Activated CD4-positive, alpha-beta T cell treated with anti-CD3 and anti-CD28 coated beads, Interleukin-2, amount 50 U/mL, for 48 hours (primary cell): Measurements from ENCODE around the gene TPP2.

ENCODE experiments used
- DNase-seq, 2 experiments: peaks; one replicate each; pipeline ENCODE4 v3.0.0-alpha.2; 2020

Gene TPP2

DNA sequence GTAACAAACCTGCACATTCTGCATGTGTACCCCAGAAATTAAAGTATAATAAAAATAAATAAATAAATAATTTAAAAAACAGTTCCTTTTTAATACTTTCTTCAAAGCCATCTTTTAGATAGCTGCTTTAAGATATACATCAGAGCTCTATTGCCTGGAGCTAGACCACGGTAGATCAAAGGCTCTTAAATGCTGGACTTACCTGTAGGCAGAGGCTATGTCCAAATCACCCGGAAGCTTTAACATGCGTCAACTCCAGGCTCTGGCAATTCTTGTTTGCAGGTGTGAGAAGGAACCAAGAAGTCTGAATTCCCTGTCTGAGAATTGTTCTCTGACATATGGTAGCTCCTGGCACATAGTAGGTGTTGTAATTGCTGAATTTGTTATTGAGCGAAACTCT is 99.7 kb downstream of the TPP2 start:
- DNase-seq: no peak

DNA sequence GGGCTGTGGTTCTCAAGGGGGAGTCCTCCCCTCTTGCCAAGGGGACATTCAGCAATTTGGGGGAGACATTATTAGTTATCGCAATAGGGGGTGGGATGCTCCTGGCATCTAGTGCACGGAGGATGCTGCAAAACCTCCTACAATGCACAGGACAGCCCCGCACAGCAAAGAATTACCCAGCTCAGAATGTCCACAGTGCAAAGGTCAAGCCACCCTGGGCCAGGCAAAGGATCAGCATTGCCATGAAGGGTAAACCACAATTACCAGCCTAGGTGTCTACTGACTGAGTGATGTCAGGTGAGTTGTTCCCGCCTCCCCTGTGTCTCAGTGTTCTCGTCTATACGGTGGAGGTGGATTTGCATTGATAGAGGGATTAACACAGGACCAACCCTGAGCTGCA is 100.5 kb downstream of the TPP2 start:
- no peak for DNase-seq

DNA sequence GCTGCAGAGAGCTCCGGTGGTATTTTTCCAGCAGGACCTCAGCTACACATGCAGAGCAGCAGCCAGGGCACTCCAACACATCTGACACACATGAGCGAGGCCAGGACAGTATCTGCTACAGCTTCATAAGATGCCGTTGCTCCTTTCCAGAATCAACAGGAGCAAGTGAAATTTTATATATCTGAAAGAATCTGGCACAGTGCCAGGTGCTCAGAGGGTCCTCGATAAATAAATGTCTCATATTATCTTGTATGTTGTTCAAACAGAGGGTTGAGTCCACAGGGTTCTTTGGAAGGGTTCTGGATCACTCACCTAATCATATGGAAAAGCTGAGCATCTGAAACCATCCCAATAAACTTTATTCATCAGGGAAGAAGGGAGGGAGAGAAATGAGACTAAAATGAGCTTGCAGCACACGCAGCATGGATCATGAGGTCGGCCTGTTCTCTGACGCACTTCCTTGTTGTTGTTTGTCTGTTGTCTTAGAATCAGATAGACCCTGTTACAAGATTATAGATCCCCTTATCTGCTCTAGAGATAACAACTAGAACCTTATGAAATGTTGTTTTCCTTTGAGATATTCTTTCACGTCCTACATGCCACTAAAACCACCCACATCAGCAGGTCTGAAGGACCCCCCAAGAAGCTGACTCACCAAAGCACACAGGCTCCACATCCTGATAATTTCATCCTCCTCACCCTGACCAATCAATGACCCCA is 101.3 kb downstream of the TPP2 start:
- no peak for DNase-seq

DNA sequence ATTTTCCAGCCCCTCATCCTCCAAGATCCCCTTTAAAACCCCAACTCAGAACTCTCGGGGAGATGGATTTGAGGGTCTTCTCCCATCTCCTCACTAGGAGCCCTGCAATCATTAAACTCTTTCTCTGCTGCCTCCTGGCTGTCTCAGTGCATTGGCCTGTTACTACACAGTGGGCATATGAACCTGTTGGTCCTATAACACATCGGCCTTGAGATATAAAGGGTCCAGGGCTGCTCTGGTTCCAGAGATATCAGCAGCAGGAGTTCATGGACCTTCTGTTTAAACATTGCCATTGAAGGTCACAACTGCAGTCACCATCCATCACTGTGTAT is 101.8 kb downstream of the TPP2 start:
- no peak for DNase-seq

DNA sequence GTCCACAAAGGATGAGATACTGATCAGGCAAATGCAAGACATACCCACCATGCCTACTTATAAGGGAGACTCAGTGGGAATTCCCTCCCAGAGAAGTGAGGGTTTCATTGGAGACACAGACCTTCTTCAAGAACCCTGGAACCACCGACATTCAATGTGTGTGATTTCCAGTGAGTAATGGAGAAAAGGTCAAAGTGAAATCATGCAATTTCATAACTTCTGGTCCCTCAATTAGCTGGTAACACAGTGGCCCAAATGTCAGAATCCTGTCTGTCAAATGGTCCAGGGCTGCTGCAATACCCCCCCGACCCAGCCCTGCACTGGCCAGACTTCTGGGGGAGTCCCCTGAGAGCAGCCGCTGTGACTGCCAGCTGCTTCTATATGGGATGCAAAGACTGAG is 102.7 kb downstream of the TPP2 start:
- DNase-seq: no peak

DNA sequence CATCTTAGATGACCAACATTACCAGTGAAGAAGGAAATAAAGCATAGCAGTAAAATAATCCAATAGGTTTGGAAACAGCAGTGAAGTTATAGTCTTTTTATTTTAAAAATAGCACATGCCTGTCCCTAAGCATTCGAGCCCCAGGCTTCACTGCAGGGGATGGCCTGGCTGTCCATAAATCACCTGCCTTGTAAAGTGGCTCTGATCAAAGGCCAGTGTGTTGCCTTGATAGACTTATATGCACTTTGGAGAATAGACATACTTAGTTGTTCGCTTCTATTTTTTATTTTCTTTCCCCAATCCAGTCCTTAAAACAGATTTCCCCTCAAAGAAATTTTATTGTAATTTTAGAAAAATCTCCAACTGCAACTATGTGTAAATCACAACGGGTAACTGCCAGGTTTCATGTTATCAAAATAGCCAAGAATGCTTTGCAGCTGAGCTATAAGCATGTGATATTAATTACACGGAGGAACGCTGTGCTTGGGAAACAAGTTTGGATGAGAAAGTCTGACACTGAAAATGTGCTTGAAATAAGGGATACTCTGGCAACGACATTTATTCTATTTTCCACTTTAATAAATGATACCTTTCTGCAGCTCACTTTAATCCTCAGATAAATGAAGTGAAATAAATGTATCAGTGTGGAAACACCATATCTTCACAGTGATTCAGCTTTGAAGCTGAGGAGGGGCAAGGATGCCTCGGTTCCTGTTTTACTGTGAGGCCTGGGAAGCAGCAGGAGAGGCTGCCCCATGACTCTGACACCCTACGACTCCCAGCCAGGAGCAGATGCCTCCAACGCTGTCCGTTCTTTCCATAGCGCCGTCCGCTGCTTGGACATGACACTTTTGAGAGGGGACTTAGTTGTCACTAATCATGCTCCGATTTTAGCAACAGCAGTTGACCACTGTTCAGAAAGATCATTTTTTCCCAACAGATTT is 103.6 kb downstream of the TPP2 start:
- DNase-seq: no peak

DNA sequence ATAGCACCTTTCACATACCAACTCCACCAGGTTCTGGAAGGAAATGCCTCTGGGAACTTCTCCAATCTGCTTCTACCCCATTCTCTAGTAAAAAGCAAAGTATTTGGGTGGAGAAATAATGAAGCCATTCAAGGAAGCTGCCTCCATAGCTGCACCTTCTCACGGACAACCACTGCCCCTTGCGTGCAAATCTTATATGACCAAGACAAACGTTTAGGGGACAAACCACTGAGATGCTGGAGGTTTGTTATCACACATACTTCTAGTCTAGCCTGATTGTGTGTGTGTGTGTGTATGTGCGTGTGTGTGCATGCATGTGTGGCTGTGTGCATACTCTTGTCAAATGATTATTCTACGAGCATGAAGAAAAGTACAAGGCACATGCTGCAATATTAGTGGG is 104.5 kb downstream of the TPP2 start:
- no peak for DNase-seq

DNA sequence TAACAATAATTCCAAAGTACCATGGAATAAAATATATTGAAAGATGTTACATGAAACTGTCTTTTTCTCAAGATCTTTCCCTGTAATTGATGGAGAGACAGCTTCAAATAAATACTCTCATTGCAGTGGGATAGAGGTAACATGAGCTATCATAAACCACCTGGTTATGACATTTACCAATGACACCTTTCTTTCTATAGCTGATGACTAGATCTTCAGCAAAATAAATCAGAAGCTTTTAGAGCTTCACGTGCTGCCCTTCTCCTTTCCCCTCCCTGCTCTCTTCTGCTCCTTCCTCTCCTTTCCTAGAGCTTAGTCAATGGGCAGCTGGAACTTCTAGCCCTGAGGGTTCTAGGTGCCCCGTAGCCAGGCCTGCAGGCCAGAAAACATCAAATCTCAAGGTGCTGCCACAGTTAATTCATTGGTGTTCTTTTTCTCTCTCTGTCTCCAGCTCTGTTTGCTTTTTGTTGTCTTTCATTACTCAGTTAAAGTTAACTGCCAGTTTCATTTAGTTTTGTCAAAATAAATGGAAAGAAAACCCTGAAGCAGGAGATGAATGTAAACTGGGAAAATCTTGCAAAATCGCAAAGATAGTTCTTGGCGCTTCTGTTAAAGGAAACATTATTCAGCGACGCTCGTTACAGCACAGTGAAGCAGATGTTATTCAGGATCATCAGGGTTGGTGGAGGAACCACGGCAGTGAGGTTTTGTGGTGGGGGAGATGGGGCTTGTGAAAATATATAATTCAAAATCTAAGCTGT is 106.4 kb downstream of the TPP2 start:
- DNase-seq: no peak

DNA sequence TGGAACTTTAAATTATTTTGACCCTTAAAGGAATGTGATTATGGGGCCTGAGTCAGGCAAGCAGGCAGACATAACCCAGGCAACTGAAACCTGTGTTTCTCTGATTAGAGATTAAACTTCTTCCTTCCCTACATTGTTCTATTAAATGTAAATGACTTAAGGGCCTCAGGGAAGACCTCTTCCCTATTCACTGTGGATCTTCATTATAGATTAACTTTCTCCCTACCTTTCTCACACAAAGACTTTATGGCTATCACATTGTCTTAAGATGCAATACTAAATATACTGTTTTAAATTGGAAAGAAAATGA is 106.9 kb downstream of the TPP2 start:
- no peak for DNase-seq

DNA sequence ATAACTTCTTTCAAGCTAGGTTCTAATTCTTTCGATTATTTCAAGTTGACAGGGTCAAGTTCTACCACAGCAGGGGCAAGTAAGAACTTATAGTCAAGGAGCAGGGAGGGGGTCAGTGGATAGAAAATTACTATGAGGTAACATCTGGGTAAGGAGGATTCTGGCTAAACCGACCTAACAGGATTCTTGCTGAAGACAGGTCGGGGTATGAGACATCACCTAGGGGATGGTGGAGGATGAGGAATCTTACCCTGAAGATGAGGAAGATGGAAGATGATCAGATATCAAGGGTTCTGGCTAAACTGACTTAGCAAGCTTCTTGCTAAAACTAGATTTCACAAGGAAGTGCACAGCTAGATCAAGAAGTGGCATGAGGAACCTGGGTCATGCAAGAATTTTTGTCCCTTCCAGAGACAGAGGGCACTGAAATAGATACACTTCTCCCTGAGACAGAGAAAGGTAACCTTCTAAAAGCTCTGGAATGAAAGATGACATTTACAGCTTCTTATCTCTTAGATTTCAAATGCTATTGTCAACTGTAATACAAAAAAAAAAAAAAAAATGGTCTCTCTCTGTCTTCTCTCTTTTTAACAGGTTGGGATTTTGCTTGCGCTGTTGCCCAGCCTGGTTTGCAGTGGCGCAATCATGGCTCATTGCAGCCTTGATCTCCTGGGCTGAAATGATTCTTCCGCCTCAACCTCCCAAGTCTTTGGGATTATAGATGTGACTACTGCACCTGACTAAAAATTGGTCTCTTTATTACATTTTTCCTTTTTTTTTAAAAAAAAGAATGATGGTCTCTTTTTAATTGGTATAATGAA is 107.7 kb downstream of the TPP2 start:
- no peak for DNase-seq

DNA sequence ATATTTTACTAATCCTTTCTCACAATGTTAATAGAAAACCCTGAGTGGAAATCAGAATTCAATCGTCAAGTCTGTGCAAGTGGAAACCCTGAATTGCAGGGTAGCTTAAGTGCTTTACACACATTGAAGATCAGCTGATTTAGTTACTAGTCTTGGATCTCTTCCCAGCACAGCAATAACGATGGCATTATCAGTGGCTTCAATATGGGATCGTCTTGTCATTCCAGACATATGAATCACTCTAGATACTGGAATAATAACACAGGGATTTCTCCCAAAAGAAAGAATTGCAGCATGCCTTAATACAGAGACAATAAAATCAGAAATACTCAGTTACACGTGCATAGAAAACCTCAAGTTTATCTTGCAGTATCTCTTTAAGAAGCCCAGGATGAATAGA is 110.7 kb downstream of the TPP2 start:
- DNase-seq: no peak

DNA sequence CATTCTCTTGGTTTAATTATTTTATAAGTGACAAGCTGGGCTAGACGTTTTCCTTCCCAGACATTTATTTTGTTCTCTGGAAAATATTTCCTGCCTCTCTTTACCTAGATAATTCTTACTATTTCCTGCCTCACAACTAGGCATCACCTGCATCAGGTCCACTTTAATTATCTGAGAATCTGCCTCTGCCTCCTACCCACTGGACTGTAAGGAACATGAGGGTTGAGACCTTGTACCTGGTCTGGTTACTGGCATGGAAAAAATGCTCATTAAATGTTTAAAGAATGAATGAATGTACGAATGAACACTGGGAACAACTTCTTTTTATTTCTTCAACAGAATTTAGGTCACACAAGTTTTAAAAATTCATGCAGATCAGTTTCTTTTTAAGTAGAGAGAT is 111.4 kb downstream of the TPP2 start:
- DNase-seq: no peak

DNA sequence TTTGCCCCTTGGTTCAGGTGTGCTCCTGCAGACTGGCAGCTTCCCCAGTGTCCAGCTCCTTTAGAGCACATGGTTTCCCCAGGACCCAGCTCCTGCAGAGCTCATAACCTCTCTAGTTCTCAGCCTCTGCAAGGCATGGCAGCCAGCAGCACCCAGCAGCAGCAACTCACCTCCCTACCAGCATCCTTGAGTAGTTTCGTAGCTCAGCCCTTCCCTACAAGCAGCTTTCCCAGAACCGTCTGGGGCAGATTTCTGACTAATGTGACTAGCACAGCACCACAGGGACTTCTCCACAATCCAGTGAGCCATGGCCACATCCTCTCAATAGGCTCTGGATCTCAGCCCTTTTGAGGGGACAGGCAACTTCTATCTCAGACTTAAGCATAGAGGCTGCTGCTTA is 112.2 kb downstream of the TPP2 start:
- DNase-seq: no peak

DNA sequence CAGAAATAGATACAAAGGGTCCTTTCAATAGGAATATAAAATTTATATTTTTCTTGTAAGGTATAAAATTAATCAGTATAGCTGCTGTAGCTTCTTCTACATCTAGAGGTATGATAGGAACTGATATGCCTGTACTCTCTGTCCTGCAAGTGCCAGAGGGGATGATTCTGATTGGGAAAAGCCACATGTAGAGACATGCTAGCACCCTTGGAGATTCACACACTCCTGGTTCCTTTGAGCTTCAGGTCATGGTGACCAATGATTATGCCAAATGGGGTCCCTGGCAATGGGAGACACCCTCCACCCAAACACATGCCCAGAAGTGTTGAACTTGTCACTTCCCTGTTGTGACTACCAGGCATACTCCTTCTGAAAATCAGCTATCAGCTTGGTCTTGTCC is 112.8 kb downstream of the TPP2 start:
- DNase-seq: no peak

DNA sequence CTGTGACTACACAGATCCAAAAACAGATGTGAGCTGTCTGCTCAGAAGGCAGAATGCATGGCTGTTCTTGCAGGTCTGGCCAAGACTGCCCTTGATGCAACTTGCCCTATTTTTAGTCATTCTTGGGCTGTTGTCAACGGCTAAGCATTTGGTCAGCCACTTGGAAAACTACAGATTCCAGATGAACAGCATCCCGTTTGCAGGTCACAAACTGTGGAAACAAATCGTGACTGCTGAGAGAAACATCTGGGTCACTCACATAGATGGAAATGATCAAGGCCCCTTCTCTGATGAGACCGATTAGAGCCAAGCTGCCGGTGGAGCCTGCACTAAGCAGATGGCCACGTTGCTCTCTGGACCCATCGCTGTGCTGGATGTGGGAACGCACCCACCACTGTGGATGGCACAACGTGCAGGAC is 113.5 kb downstream of the TPP2 start:
- no peak for DNase-seq

DNA sequence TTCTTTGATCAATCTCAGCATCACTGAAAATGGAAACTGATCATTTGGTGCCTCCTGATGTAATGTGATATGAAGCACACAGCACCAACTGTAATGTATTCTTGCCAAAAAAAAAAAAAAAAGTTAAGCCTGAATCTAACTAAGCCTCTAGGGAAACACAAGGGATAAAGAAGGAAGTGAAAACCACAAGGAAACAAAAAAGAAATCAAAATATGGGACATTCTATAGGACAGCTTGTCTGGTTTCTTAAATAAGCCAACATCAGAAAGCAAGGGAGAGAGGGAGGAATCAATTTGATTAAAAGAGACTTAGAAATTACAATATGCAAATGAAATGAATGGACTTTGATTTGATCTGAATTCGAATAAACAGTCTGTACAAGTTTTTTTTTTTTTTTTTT is 118.7 kb downstream of the TPP2 start:
- no peak for DNase-seq

DNA sequence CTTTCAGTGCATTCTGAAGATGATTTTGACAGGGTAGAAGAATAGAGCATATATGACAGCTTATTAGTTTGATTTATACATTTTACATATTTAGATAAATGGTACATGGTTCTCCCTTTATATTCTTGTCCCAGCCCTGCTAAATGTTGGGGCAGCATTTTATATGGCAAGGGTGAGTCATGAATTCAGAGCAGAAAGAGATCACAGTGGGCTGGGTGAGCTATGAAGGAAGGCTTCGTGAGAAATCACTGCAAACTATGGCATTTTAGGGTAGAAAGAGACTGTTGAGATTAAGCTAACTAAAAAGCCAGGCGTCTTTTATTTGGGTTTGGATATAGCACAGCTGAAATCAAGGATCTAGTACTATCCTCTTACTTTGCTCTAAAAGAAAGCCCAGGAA is 122.0 kb downstream of the TPP2 start:
- DNase-seq: no peak

DNA sequence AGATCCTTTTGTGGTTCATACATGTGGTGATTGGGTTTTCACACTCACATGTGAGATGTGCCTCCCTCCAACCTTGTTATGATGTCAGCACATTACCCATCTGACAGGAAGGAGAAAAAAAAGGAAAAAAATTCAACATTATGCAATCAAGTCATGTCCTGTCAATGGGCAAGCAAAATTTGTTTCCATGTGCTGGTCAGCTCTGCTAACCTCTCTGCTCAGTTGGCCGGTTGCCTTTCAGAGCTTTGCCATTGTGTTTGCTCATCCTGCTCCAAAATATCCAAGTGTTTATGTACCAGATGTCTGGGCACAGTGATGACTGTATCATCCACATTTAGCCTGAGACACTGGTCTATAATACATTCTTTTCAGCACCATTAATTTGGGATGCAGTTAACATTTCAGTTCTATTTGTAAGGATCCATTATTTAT is 125.0 kb downstream of the TPP2 start:
- DNase-seq: no peak

DNA sequence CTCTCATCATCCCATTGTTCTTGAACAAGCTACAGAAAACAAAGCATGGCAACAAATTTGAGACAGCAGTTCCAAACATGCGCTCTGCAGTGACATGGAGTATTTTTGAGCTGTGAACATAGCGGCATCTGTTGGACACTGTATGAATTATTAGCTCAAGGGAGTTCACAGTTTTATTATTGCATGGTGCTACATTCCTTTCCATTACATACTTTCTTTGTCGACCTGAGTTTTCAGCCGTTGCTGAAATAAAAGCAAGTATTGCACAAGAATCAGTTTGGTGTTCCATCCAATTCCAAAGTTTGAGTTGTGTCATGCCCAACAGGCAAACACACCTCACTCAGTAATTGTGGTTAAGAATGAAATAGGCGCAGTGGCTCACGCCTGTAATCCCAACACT is 128.1 kb downstream of the TPP2 start:
- no peak for DNase-seq

DNA sequence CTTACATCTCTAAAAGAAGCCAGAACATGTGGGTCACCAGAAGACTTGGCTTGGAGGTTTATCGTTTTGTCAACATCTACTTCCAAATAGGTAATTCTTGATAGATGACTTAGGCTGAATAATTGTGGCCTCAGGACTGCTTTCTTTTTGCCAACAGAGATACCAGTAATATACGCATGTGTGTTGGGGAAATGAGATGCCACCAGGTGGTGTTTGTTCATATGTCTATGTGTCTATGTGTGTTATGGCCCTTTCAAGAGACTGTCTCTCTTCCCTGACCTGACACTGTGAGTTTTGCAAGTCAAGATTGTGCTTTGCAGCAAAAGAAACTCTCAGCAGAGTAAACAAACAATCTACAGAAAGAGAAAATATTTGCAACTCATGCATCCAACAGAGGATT is 129.6 kb downstream of the TPP2 start:
- no peak for DNase-seq
